Cardiac muscle cell (in vitro differentiated cells and primary cell): ENCODE results near the gene PDGFC. TPM values are rescaled to one million over a fixed set of nuclear protein-coding genes. Genes with fewer than 3 reads are reported as not detected.
A peak's percentile ranks its signal among the peaks of the same experiment; 100 is the strongest.

Experiments
- DNase-seq, 2 donors: peaks; one replicate each; pipeline versions ENCODE4 v3.0.0 to v3.0.0-alpha.2; 2010 to 2017; ENCODE audit warnings: low read depth in 1 of 2, low spot score in 1 of 2
- H3K27ac ChIP-seq: fragments of 200-600 bp; sonication (generic); 2 replicates; pipeline ENCODE4 v1.5.1; 2016
- H3K27me3 ChIP-seq: fragments of 200-600 bp; sonication (generic); 2 replicates; pipeline ENCODE4 v1.6.0; 2016; ENCODE audit warnings: control low read depth
- H3K36me3 ChIP-seq: fragments of 200-600 bp; sonication (generic); 2 replicates; pipeline ENCODE4 v1.5.1; 2016; ENCODE audit warnings: control low read depth
- H3K4me1 ChIP-seq: fragments of 200-600 bp; sonication (generic); 2 replicates; pipeline ENCODE4 v1.8.1; 2017; ENCODE audit warnings: low read depth, mild to moderate bottlenecking, mixed run types
- H3K4me3 ChIP-seq: fragments of 200-600 bp; sonication (generic); 2 replicates; pipeline ENCODE4 v1.5.1; 2016; ENCODE audit warnings: mild to moderate bottlenecking
- H3K9me3 ChIP-seq: fragments of 200-600 bp; sonication (generic); 2 replicates; pipeline ENCODE4 v1.5.1; 2017; ENCODE audit warnings: low read depth, mild to moderate bottlenecking, control low read depth
- polyA plus RNA-seq: library from polyadenylated mRNA; unstranded; fragments of >200 nt; fragmentation: Nextera tagmentation; extraction: Ambion mirVana; gene quantifications from 2 replicates; pipeline ENCODE4 v1.2.1, GENCODE V29; 2016
- total RNA-seq: library from RNA; depleted of rRNA; stranded (reverse); fragments of >200 nt; gene quantifications from 2 replicates; pipeline ENCODE4 v1.2.3, GENCODE V29; 2016
- TF ChIP-seq, protein P1 (sequence below): IDR thresholded peaks from 2 replicates; pipeline ENCODE4 v1.5.1; 2012; ENCODE audit warnings: low read depth, mild to moderate bottlenecking, low read length

Gene PDGFC
- total and polyA plus RNA-seq, 2 experiments from 2014 or later: 6.9 to 18.2 TPM

DNA sequence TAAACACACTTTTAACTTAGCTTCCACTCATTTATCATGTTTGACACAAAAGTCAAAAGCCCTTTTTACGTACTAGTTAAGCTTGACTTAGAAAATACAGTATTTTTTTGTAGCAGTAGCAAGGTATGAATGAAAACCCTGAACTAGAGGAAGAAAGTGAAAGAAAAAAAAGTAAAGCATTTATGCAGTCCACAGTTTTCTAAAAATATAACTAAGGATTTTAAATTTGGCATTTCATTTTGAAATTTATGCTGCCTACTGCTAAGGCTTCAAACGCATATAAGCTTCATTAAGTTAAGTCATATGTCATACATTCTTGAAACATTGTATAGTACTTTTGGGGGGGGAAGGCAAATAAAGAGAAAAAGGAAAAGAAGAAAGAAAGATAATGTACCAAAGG lies 201.5 kb downstream of the PDGFC start:
- H3K27me3 ChIP-seq: no peaks in the 10 kb centered on the region
- no peaks in the 10 kb centered on the region for H3K9me3 ChIP-seq
- no peak for DNase-seq
- H3K27ac ChIP-seq: no peak overlapping the region
- TF ChIP-seq, protein P1, sequence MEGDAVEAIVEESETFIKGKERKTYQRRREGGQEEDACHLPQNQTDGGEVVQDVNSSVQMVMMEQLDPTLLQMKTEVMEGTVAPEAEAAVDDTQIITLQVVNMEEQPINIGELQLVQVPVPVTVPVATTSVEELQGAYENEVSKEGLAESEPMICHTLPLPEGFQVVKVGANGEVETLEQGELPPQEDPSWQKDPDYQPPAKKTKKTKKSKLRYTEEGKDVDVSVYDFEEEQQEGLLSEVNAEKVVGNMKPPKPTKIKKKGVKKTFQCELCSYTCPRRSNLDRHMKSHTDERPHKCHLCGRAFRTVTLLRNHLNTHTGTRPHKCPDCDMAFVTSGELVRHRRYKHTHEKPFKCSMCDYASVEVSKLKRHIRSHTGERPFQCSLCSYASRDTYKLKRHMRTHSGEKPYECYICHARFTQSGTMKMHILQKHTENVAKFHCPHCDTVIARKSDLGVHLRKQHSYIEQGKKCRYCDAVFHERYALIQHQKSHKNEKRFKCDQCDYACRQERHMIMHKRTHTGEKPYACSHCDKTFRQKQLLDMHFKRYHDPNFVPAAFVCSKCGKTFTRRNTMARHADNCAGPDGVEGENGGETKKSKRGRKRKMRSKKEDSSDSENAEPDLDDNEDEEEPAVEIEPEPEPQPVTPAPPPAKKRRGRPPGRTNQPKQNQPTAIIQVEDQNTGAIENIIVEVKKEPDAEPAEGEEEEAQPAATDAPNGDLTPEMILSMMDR: no peak
- H3K4me3 ChIP-seq: no peak overlapping the region
- H3K36me3 ChIP-seq: no peaks in the 10 kb centered on the region
- H3K4me1 ChIP-seq: no peaks in the 10 kb centered on the region

DNA sequence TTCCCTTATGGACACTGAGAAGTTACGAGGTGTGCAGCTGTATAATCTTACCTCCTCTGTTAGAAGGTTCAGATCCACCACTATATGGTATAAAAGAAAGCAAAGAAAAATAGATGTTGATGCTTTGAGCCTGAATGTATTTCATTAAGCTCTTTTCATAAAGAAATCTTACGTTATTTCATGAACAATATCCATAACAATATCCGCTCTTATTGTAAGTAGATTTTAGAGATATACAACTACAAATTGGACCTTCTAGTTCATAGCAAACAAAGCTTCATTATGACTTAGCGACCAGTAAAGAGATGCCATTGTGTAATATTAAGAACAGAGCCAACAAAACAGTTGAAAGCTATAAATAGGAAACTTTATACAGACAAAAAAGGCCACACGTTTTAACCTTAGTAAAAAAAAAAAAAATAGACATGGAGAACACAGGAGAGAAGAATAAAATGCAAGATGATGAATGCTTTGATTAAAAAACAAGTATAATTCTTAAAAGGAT lies 203.6 kb downstream of the PDGFC start:
- Histone ChIP-seq H3K36me3 (no peaks in the 10 kb centered on the region), H3K4me1 (no peaks in the 10 kb centered on the region), H3K4me3 (no peak overlapping the region), H3K27ac (no peak overlapping the region), H3K27me3 (no peaks in the 10 kb centered on the region), H3K9me3 (no peaks in the 10 kb centered on the region)
- TF ChIP-seq, protein P1: no peak
- no peak for DNase-seq

DNA sequence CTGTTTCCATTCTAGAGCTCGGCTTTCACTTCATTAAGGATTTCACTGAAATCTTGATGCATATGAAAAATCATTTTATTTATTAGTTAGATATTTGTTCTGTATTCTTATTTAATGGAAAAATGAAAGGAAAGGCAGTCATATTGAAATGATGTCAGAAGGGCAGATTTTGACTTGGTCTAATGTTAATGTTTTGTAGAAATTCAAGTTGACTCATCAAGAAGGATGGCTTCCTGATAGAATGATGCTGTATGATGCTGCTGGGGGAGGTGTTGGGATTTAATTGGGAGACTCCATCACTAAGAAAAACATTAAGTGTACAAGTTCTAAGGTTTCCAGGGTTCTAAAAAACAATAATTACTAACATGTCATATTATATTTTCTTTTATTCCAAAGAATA lies 204.8 kb downstream of the PDGFC start:
- DNase-seq: no peak
- H3K27ac ChIP-seq: no peak overlapping the region
- H3K27me3 ChIP-seq: no peaks in the 10 kb centered on the region
- no peak overlapping the region for H3K4me3 ChIP-seq
- no peaks in the 10 kb centered on the region for H3K36me3 ChIP-seq
- no peaks in the 10 kb centered on the region for H3K9me3 ChIP-seq
- H3K4me1 ChIP-seq: no peaks in the 10 kb centered on the region
- TF ChIP-seq, protein P1: no peak

DNA sequence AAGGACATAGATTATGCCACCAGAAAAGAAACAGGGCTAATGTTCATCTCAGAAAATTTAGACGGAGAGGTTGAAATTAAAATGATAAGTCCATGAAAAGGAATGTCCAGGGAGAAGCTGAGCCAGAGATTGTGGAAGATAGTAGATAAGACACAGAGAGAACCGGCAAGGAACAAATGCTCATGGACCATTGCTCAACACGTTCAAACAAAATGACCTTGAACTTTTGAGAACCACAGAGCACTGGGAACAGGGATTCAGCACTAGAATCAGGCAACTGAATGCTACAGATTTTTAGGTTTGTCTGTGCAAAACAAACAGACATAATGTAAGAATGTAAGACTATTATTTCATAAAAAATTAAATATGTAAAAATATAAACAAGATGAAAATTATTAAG lies 206.3 kb downstream of the PDGFC start:
- Histone ChIP-seq H3K36me3 (no peaks in the 10 kb centered on the region), H3K9me3 (no peaks in the 10 kb centered on the region), H3K4me3 (no peak overlapping the region), H3K4me1 (no peaks in the 10 kb centered on the region), H3K27ac (no peak overlapping the region), H3K27me3 (no peaks in the 10 kb centered on the region)
- DNase-seq: peak in 1 of 2 donors; percentile 36
- TF ChIP-seq, protein P1: no peak

DNA sequence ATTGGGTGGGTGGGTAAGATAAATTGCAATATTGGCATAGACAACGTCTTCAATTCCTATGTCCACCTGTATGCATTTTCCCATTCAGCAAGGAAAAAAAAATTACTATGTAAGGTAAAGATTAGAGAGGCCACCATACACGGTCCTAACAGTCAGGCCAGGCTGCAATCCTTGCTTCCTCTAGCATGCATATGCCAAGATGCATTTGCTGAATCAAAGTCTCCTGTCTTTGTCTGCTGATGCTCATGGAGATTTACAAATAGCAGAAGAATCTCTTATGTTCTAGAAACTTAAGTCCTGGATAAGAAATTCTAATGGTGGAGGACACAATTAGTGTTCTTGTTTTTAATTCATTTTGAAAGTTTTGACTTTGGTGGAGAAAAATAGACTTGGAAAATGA lies 206.8 kb downstream of the PDGFC start:
- peak in 1 of 2 donors; percentile 4 for DNase-seq

More for the DNA sequence above, 206.8 kb downstream of the PDGFC start:
- H3K4me1 ChIP-seq: no peaks in the 10 kb centered on the region
- no peaks in the 10 kb centered on the region for H3K36me3 ChIP-seq
- H3K9me3 ChIP-seq: no peaks in the 10 kb centered on the region
- no peak overlapping the region for H3K27ac ChIP-seq
- no peaks in the 10 kb centered on the region for H3K27me3 ChIP-seq
- TF ChIP-seq, protein P1: no peak
- H3K4me3 ChIP-seq: no peak overlapping the region
